OCI-LY7 (cell line): Measurements from ENCODE around the gene TEN1. TPM values are rescaled to one million over a fixed set of nuclear protein-coding genes. Genes with fewer than 3 reads are reported as not detected.

Experiments used
- BruUV-seq: library from RNA; stranded (reverse); fragments of 400-500 nt; replicated peaks from 2 replicates; lab custom pipeline; 2021; lab: Mats Ljungman, UMichigan
- CTCF ChIA-PET: fragments of 300-600 bp; sonication (Branson Sonifier 250); formaldehyde crosslinking; loops from one replicate; lab custom pipeline; 2022; ENCODE audit warnings: antibody characterized with exemption; ENCODE audit not compliant: unreplicated experiment; lab: Charles Lee
- POLR2A ChIA-PET: fragments of 300-600 bp; sonication (Branson Sonifier 250); formaldehyde crosslinking; loops from one replicate; lab custom pipeline; 2022; ENCODE audit warnings: antibody characterized with exemption; lab: Charles Lee
- DNase-seq: peaks from one replicate; pipeline ENCODE4 v3.0.0-alpha.2; 2015; ENCODE audit warnings: low spot score
- H2AFZ ChIP-seq: fragments of 200-600 bp; sonication (generic), shearing (Covaris generic); 2 replicates; pipeline ENCODE4 v1.6.1; 2014; ENCODE audit warnings: mild to moderate bottlenecking, antibody characterized with exemption, low read length, moderate library complexity
- H3K27ac ChIP-seq: fragments of 200-600 bp; sonication (generic); 2 replicates; pipeline ENCODE4 v1.5.1; 2014; ENCODE audit warnings: mixed run types, low read depth, mild to moderate bottlenecking, moderate library complexity, low read length, inconsistent platforms; ENCODE audit not compliant: poor library complexity, severe bottlenecking
- H3K36me3 ChIP-seq: fragments of 200-600 bp; sonication (generic); 2 replicates; pipeline ENCODE4 v1.6.1; 2014; ENCODE audit warnings: mild to moderate bottlenecking, antibody characterized with exemption, low read length, moderate library complexity, mixed read lengths; ENCODE audit not compliant: insufficient read depth
- H3K4me1 ChIP-seq: fragments of 200-600 bp; sonication (generic); 2 replicates; pipeline ENCODE4 v1.5.1; 2014; ENCODE audit warnings: mild to moderate bottlenecking, low read length; ENCODE audit not compliant: insufficient read depth, poor library complexity, severe bottlenecking
- H3K4me2 ChIP-seq: fragments of 200-600 bp; sonication (generic); 2 replicates; pipeline ENCODE4 v1.6.1; 2014; ENCODE audit warnings: mild to moderate bottlenecking, low read length
- H3K4me3 ChIP-seq: fragments of 200-600 bp; sonication (generic); 2 replicates; pipeline ENCODE4 v1.5.1; 2014; ENCODE audit warnings: mild to moderate bottlenecking, low read depth, low read length; ENCODE audit not compliant: poor library complexity, severe bottlenecking
- H3K79me2 ChIP-seq: fragments of 200-600 bp; sonication (generic); 2 replicates; pipeline ENCODE4 v1.6.1; 2016; ENCODE audit warnings: low read depth, mild to moderate bottlenecking, low read length, moderate library complexity, mixed read lengths; ENCODE audit not compliant: insufficient read depth
- H3K9me2 ChIP-seq: fragments of 200-600 bp; sonication (generic); 2 replicates; pipeline ENCODE4 v1.6.1; 2016; ENCODE audit warnings: mild to moderate bottlenecking, low read length, mixed read lengths; ENCODE audit not compliant: insufficient read depth
- H3K9me3 ChIP-seq: fragments of 200-600 bp; sonication (generic); 2 replicates; pipeline ENCODE4 v1.6.1; 2014; ENCODE audit warnings: mild to moderate bottlenecking, mixed run types, low read length, mixed read lengths
- H4K20me1 ChIP-seq: fragments of 200-600 bp; sonication (generic); 2 replicates; pipeline ENCODE4 v1.6.1; 2014; ENCODE audit warnings: mild to moderate bottlenecking, antibody characterized with exemption, low read length, moderate library complexity, mixed read lengths; ENCODE audit not compliant: insufficient read depth
- CTCF ChIP-seq: fragments of 200-600 bp; sonication (generic); conservative IDR thresholded peaks from 2 replicates; pipeline ENCODE4 v1.5.1; 2014; ENCODE audit warnings: mild to moderate bottlenecking, antibody characterized with exemption, low read length, moderate library complexity, mixed read lengths
- EZH2phosphoT487 ChIP-seq: fragments of 200-600 bp; sonication (generic); IDR thresholded peaks from 2 replicates; pipeline ENCODE4 v1.6.1; 2018; ENCODE audit warnings: low read depth, borderline replicate concordance, mild to moderate bottlenecking, mixed run types, antibody characterized with exemption, low read length, moderate library complexity, mixed read lengths
- intact Hi-C: fragments of 100-400 bp; cut with micrococcal nuclease; formaldehyde crosslinking; loops from one replicate; pipeline ENCODE4 v1.10.0; 2022; ENCODE audit not compliant: unreplicated experiment
- total RNA-seq, 2 experiments: library from RNA; depleted of rRNA in 1 of 2; stranded (reverse); fragments of >200 nt in 1 of 2; shearing (Covaris generic) in 1 of 2; gene quantifications; 2 replicates each; pipeline ENCODE4 v1.2.3, GENCODE V29; 2014 to 2022

Gene TEN1
- total RNA-seq, 2 experiments from 2014 or later, result 17.6 to 18.2 TPM

- Histone ChIP-seq H4K20me1 (no peaks in the 10 kb centered on the region), H3K27ac (no peak overlapping the region), H3K4me2 (no peak overlapping the region), H3K9me2 (no peaks in the 10 kb centered on the region), H3K9me3 (no peaks in the 10 kb centered on the region), H3K4me3 (no peak overlapping the region), H3K79me2 (no peaks in the 10 kb centered on the region), H3K4me1 (peaks cover 20% of the 10 kb centered on the region), H3K36me3 (peaks cover 6% of the 10 kb centered on the region; the same call in 1 of the 2 replicates), H2AFZ (no peak overlapping the region)
- TF ChIP-seq EZH2phosphoT487 (no peak), CTCF (no peak)
- CTCF ChIA-PET, result interaction anchor here (1.5 to 1.6 kb wide), 2 partner anchors 14 to 19 kb away, joined by 5 to 8 read pairs; no protein-coding TSS in a partner anchor
- intact Hi-C loops, result no loop called here
- POLR2A ChIA-PET, result interaction anchor here (0.7 to 1.9 kb wide), 2 partner anchors 14 to 262 kb away, joined by 3 to 9 read pairs; no protein-coding TSS in a partner anchor
- DNase-seq, result no peak
- BruUV-seq, result no TSS peak
These were observed 53.7 kb downstream of the TEN1 start for GRCh38 chr17:76032780-76033108.

GRCh38 chr17:76033139-76033538 is 54.1 kb downstream of the TEN1 start:
- Histone ChIP-seq H3K27ac (no peak overlapping the region), H3K36me3 (peaks cover 10% of the 10 kb centered on the region), H2AFZ (no peak overlapping the region), H3K79me2 (no peaks in the 10 kb centered on the region), H3K9me3 (no peaks in the 10 kb centered on the region), H3K4me3 (no peak overlapping the region), H3K9me2 (no peaks in the 10 kb centered on the region), H3K4me1 (peaks cover 20% of the 10 kb centered on the region), H4K20me1 (no peaks in the 10 kb centered on the region), H3K4me2 (no peak overlapping the region)
- DNase-seq, result no peak
- intact Hi-C loops, result no loop called here
- ChIA-PET CTCF (interaction anchor here (1.5 to 1.6 kb wide), 2 partner anchors 13 to 19 kb away, joined by 5 to 8 read pairs; no protein-coding TSS in a partner anchor), POLR2A (interaction anchor here (1.9 kb wide), 1 partner anchor 14 kb away, joined by 9 read pairs; no protein-coding TSS in a partner anchor)
- BruUV-seq, result no TSS peak
- TF ChIP-seq EZH2phosphoT487, result no peak
- no peak for TF ChIP-seq CTCF
